Measurements from ENCODE around the gene CILP2. TPM values are rescaled to one million over a fixed set of nuclear protein-coding genes. Genes with fewer than 3 reads are reported as not detected.

The CILP2 gene
- total and polyA plus RNA-seq, 4 donors = 0.08 to 0.42 (median 0.09) TPM; not detected in 1

GRCh38 chr19:19502281-19502680, 35.8 kb upstream of the CILP2 start:
- 96% methylated on average over 19 of the region's 19 CpGs for WGBS
- no peak overlapping the region for H3K9ac ChIP-seq (ENCODE audit: low read depth in 1 of 2, low read length in 2 of 2)
- H3K27ac ChIP-seq (ENCODE audit: low read depth in 1 of 2, low read length in 2 of 2) = no peak overlapping the region
- H3K9me3 ChIP-seq (ENCODE audit: control insufficient read depth in 4 of 4, low read length in 3 of 4) = no peaks in the 10 kb centered on the region
- no peak overlapping the region for H3K4me3 ChIP-seq (ENCODE audit: low read depth in 1 of 3, low read length in 3 of 3)
- no peak for DNase-seq (ENCODE audit: low spot score)
- no peaks in the 10 kb centered on the region for H3K4me1 ChIP-seq (ENCODE audit: control insufficient read depth in 4 of 4, insufficient read depth in 4 of 4, low read length in 3 of 4)
- H3K36me3 ChIP-seq (ENCODE audit: control insufficient read depth in 4 of 4, insufficient read depth in 3 of 4, low read depth in 1 of 4, low read length in 3 of 4) = peaks cover 21 to 94% (median 50%) of the 10 kb centered on the region in 4 donors
- no peaks in the 10 kb centered on the region for H3K27me3 ChIP-seq (ENCODE audit: control insufficient read depth in 4 of 4, insufficient read depth in 4 of 4, low read length in 3 of 4)
- no peak for TF ChIP-seq MAX (IDR thresholded peaks at IDR 0.05)
- no peak for TF ChIP-seq CTCF (IDR thresholded peaks at IDR 0.05; ENCODE audit: low read depth, low read length, missing input control)
- no peak for TF ChIP-seq SP1 (IDR thresholded peaks at IDR 0.05)
- no peak for TF ChIP-seq RAD21 (IDR thresholded peaks at IDR 0.05)
- TF ChIP-seq EGR1 (IDR thresholded peaks at IDR 0.05; ENCODE audit: low read depth in 2 of 2) = no peak
- no peak for TF ChIP-seq HNF4G (IDR thresholded peaks at IDR 0.05)

- Histone ChIP-seq H3K27ac (ENCODE audit: low read depth in 1 of 2, low read length in 2 of 2) (no peak overlapping the region), H3K4me3 (ENCODE audit: low read depth in 1 of 3, low read length in 3 of 3) (no peak overlapping the region), H3K9me3 (ENCODE audit: control insufficient read depth in 4 of 4, low read length in 3 of 4) (no peaks in the 10 kb centered on the region), H3K36me3 (ENCODE audit: control insufficient read depth in 4 of 4, insufficient read depth in 3 of 4, low read depth in 1 of 4, low read length in 3 of 4) (peaks cover 21 to 90% (median 46%) of the 10 kb centered on the region in 4 donors), H3K9ac (ENCODE audit: low read depth in 1 of 2, low read length in 2 of 2) (no peak overlapping the region), H3K27me3 (ENCODE audit: control insufficient read depth in 4 of 4, insufficient read depth in 4 of 4, low read length in 3 of 4) (no peaks in the 10 kb centered on the region), H3K4me1 (ENCODE audit: control insufficient read depth in 4 of 4, insufficient read depth in 4 of 4, low read length in 3 of 4) (no peaks in the 10 kb centered on the region)
- no peak for DNase-seq (ENCODE audit: low spot score)
- 94% methylated on average over 18 of the region's 18 CpGs for WGBS
- TF ChIP-seq JUND (IDR thresholded peaks at IDR 0.05) (no peak), CTCF (IDR thresholded peaks at IDR 0.05; ENCODE audit: low read depth, low read length, missing input control) (no peak), FOXA2 (IDR thresholded peaks at IDR 0.05) (no peak), EGR1 (IDR thresholded peaks at IDR 0.05; ENCODE audit: low read depth in 2 of 2) (no peak), GABPA (IDR thresholded peaks at IDR 0.05 in 1 of 2, conservative IDR thresholded peaks at IDR 0.05 in 1 of 2) (no peak), FOXA1 (IDR thresholded peaks at IDR 0.05) (no peak), RAD21 (IDR thresholded peaks at IDR 0.05) (no peak), SP1 (IDR thresholded peaks at IDR 0.05) (no peak), ZBTB33 (IDR thresholded peaks at IDR 0.05) (no peak), TAF1 (conservative IDR thresholded peaks at IDR 0.05) (no peak), NR2F2 (IDR thresholded peaks at IDR 0.05) (no peak), HNF4G (IDR thresholded peaks at IDR 0.05) (no peak)
These were observed 35.1 kb upstream of the CILP2 start for GRCh38 chr19:19502808-19503602.

All from liver (tissue), 9 donors.